ENCODE data around the gene EIPR1. TPM values are rescaled to one million over a fixed set of nuclear protein-coding genes. Genes with fewer than 3 reads are reported as not detected.

The EIPR1 gene
- total and polyA plus RNA-seq, 2 donors (not counting 3 experiments of a cell fraction or from before 2014, with no cell fraction given), result 30.8 to 57.3 TPM

DNA sequence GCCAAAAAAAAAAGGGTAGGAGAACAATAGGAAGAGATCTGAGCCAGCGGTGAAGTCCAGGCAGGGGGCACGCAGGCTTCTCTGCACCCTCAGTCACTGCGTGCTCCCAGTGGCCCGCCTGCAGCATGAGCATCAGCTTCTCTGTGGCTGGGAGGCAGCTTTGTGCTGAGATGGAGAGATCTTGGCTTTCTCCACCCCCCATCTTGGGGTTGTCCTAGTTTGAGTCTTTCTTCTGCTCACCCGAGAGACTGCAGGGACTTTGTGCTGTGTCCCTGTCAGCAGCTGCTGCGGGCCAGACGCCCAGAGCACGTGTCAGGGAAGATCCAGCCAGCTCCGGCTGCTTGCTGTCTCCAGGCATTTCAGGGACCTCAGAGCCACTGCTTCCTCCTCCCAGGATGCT, 22.2 kb upstream of the EIPR1 start:
- CTCF ChIA-PET, result interaction anchor here (1.3 kb wide), 1 partner anchor 23 kb away, joined by 3 read pairs; no protein-coding TSS in a partner anchor
- dilution Hi-C loops (cut with MboI; ENCODE audit: extremely low pct_ligation_motif_present, low sequenced_read_pairs) (no loop called here), intact Hi-C loops (cut with micrococcal nuclease) (loop anchor here (10.0 kb wide), 1 partner anchor 1675 kb away; no protein-coding TSS in a partner anchor)
- POLR2A ChIA-PET, result no interaction called here
- Histone ChIP-seq H4K20me1 (replicated peaks; ENCODE audit: control insufficient read depth, extremely low read depth, insufficient read depth, low read length) (no peaks in the 10 kb centered on the region), H3K4me3 (replicated peaks in 1 of 3; ENCODE audit: insufficient read depth in 1 of 3, low read depth in 1 of 3, low read length in 3 of 3) (no peak overlapping the region), H3K36me3 (ENCODE audit: control insufficient read depth in 2 of 2, extremely low read depth in 1 of 2, insufficient read depth in 2 of 2, low read length in 2 of 2) (peaks cover 0 to 17% of the 10 kb centered on the region in 2 experiments), H3K79me2 (ENCODE audit: control insufficient read depth, insufficient read depth, low read length) (peaks cover 3% of the 10 kb centered on the region), H3K9me3 (replicated peaks; ENCODE audit: control insufficient read depth, insufficient read depth, low read length) (no peaks in the 10 kb centered on the region), H3K4me2 (ENCODE audit: insufficient read depth, low read length) (no peak overlapping the region), H3K27ac (ENCODE audit: insufficient read depth, low read depth, low read length) (no peak overlapping the region), H3K4me1 (ENCODE audit: control insufficient read depth, extremely low read depth, insufficient read depth, low read length) (no peaks in the 10 kb centered on the region), H3K9ac (replicated peaks; ENCODE audit: extremely low read depth, insufficient read depth, low read length) (no peak overlapping the region), H2AFZ (ENCODE audit: low read depth, low read length) (no peak overlapping the region), H3K9me1 (replicated peaks; ENCODE audit: control insufficient read depth, extremely low read depth, insufficient read depth, low read length) (no peaks in the 10 kb centered on the region), H3K27me3 (ENCODE audit: control insufficient read depth in 2 of 2, insufficient read depth in 2 of 2, low read length in 2 of 2) (no peaks in the 10 kb centered on the region)
- TF ChIP-seq MYC (IDR thresholded peaks at IDR 0.05; ENCODE audit: low read depth, low read length), result no peak
- TF ChIP-seq FOS (IDR thresholded peaks at IDR 0.05; ENCODE audit: borderline replicate concordance, insufficient read depth, low read length), result no peak
- FAIRE-seq (no peak), DNase-seq (ENCODE audit: low read depth, low spot score) (no peak)
- no TSS peak for BruUV-seq (replicated peaks)

DNA sequence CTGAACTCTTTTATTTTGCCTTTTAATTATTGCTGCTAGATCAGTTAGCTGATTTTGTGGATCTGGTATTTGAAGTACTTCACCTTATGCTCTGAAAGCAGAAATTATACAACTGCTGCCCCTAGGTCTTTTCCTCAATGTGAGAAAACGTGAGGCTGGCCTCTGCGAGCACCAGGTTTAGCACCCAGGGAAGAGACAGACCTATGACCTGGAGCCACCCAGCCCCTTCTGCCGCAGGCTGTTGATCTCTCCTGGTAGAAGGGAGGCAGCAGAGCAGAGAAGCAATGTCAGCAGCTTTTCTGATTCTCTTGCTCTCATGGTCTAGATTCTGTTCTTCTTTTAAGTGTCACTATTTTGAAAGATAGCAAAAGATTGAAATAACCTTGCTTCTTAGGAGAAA, 21.8 kb upstream of the EIPR1 start:
- peaks cover 0 to 17% of the 10 kb centered on the region in 2 experiments for H3K36me3 ChIP-seq (ENCODE audit: control insufficient read depth in 2 of 2, extremely low read depth in 1 of 2, insufficient read depth in 2 of 2, low read length in 2 of 2)
- H3K4me2 ChIP-seq (ENCODE audit: insufficient read depth, low read length), result no peak overlapping the region
- no peaks in the 10 kb centered on the region for H3K27me3 ChIP-seq (ENCODE audit: control insufficient read depth in 2 of 2, insufficient read depth in 2 of 2, low read length in 2 of 2)

More for the DNA sequence above, 21.8 kb upstream of the EIPR1 start:
- Histone ChIP-seq H3K4me1 (ENCODE audit: control insufficient read depth, extremely low read depth, insufficient read depth, low read length) (no peaks in the 10 kb centered on the region), H3K4me3 (replicated peaks in 1 of 3; ENCODE audit: insufficient read depth in 1 of 3, low read depth in 1 of 3, low read length in 3 of 3) (no peak overlapping the region), H3K9me1 (replicated peaks; ENCODE audit: control insufficient read depth, extremely low read depth, insufficient read depth, low read length) (no peaks in the 10 kb centered on the region), H3K27ac (ENCODE audit: insufficient read depth, low read depth, low read length) (no peak overlapping the region), H3K9ac (replicated peaks; ENCODE audit: extremely low read depth, insufficient read depth, low read length) (no peak overlapping the region), H3K9me3 (replicated peaks; ENCODE audit: control insufficient read depth, insufficient read depth, low read length) (no peaks in the 10 kb centered on the region), H2AFZ (ENCODE audit: low read depth, low read length) (no peak overlapping the region), H3K79me2 (ENCODE audit: control insufficient read depth, insufficient read depth, low read length) (peaks cover 3% of the 10 kb centered on the region), H4K20me1 (replicated peaks; ENCODE audit: control insufficient read depth, extremely low read depth, insufficient read depth, low read length) (no peaks in the 10 kb centered on the region)
- ChIA-PET CTCF (interaction anchor here (1.3 kb wide), 1 partner anchor 24 kb away, joined by 3 read pairs; no protein-coding TSS in a partner anchor), POLR2A (no interaction called here)
- DNase-seq (ENCODE audit: low read depth, low spot score) (no peak), FAIRE-seq (no peak)
- no TSS peak for BruUV-seq (replicated peaks)
- intact Hi-C loops (cut with micrococcal nuclease) (loop anchor here (10.0 kb wide), 1 partner anchor 1675 kb away; no protein-coding TSS in a partner anchor), dilution Hi-C loops (cut with MboI; ENCODE audit: extremely low pct_ligation_motif_present, low sequenced_read_pairs) (no loop called here)
- TF ChIP-seq GATA2 (IDR thresholded peaks at IDR 0.05; ENCODE audit: insufficient read depth, insufficient read length, low read depth, low read length), result no peak
- TF ChIP-seq JUN (IDR thresholded peaks at IDR 0.05; ENCODE audit: borderline replicate concordance, insufficient read depth, insufficient read length, low read depth), result no peak
- TF ChIP-seq, protein P1, sequence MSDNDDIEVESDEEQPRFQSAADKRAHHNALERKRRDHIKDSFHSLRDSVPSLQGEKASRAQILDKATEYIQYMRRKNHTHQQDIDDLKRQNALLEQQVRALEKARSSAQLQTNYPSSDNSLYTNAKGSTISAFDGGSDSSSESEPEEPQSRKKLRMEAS (IDR thresholded peaks at IDR 0.05; ENCODE audit: insufficient read depth, insufficient read length), result no peak
- no peak for TF ChIP-seq POLR2A (IDR thresholded peaks at IDR 0.05; ENCODE audit: low read depth, low read length)
- TF ChIP-seq FOS (IDR thresholded peaks at IDR 0.05; ENCODE audit: borderline replicate concordance, insufficient read depth, low read length), result no peak
- TF ChIP-seq EZH2 (IDR thresholded peaks at IDR 0.05; ENCODE audit: borderline replicate concordance, low read depth, low read length, severe bottlenecking), result no peak
- TF ChIP-seq MYC (IDR thresholded peaks at IDR 0.05; ENCODE audit: low read depth, low read length), result no peak
- TF ChIP-seq, protein P2, sequence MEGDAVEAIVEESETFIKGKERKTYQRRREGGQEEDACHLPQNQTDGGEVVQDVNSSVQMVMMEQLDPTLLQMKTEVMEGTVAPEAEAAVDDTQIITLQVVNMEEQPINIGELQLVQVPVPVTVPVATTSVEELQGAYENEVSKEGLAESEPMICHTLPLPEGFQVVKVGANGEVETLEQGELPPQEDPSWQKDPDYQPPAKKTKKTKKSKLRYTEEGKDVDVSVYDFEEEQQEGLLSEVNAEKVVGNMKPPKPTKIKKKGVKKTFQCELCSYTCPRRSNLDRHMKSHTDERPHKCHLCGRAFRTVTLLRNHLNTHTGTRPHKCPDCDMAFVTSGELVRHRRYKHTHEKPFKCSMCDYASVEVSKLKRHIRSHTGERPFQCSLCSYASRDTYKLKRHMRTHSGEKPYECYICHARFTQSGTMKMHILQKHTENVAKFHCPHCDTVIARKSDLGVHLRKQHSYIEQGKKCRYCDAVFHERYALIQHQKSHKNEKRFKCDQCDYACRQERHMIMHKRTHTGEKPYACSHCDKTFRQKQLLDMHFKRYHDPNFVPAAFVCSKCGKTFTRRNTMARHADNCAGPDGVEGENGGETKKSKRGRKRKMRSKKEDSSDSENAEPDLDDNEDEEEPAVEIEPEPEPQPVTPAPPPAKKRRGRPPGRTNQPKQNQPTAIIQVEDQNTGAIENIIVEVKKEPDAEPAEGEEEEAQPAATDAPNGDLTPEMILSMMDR (IDR thresholded peaks at IDR 0.05; ENCODE audit: extremely low read depth in 1 of 2, insufficient read depth in 1 of 2, low read depth in 1 of 2, low read length in 2 of 2), result no peak
- TF ChIP-seq POLR2AphosphoS5 (IDR thresholded peaks at IDR 0.05; ENCODE audit: insufficient read depth, low read depth, low read length), result no peak
